Pancreas (tissue), 10 donors: Measurements from ENCODE around the gene ADNP. TPM values are rescaled to one million over a fixed set of nuclear protein-coding genes. Genes with fewer than 3 reads are reported as not detected.
A peak's percentile ranks its signal among the peaks of the same experiment; 100 is the strongest.

Source experiments
- ATAC-seq, 4 donors: fragments of 200-7000 bp; cut with Tn5 transposase; one replicate each; pipeline versions ENCODE4 v1.8.0 to v1.9.1; 2020; ENCODE audit warnings: mild to moderate bottlenecking in 4 of 4, moderate library complexity in 4 of 4
- DNase-seq, 6 donors: peaks; one replicate each; pipeline ENCODE4 v3.0.0-alpha.2; 2020
- FAIRE-seq: peaks from 2 replicates; lab custom pipeline; 2012; peaks lifted over from hg19 to GRCh38; lab: Jason Lieb, UNC
- H3K27ac ChIP-seq, 4 donors: fragments of 200-600 bp; sonication (generic); 1 replicate in 3 of 4; 2 replicates in 1 of 4; pipeline versions ENCODE4 v1.5.0 to v1.8.0; 2020
- H3K27me3 ChIP-seq, 4 donors: fragments of 200-600 bp; one replicate each; pipeline ENCODE4 v1.8.0; 2021
- H3K36me3 ChIP-seq, 3 donors: fragments of 200-600 bp; sonication (generic) in 1 of 3; one replicate each; pipeline versions ENCODE4 v1.5.0 to v1.8.0; 2020 to 2021
- H3K4me1 ChIP-seq, 3 donors: fragments of 200-600 bp; one replicate each; pipeline ENCODE4 v1.8.0; 2021
- H3K4me3 ChIP-seq, 4 donors: fragments of 200-600 bp; sonication (generic) in 2 of 4; one replicate each; pipeline versions ENCODE4 v1.5.0 to v1.8.0; 2020 to 2021
- H3K9me3 ChIP-seq, 4 donors: fragments of 200-600 bp; one replicate each; pipeline ENCODE4 v1.8.0; 2021
- CTCF ChIP-seq, 4 donors: fragments of 200-600 bp; sonication (generic) in 3 of 4; IDR thresholded peaks; one replicate each; pipeline versions ENCODE4 v1.5.0 to v1.8.0; 2021; ENCODE audit warnings: antibody characterized with exemption in 4 of 4
- WGBS, 2 donors: extraction: QIAGEN DNeasy Blood & Tissue Kit; methylation state at CpG; one replicate each; pipeline ENCODE4 v1.1.7; 2013; 5-methylcytosine and 5-hydroxymethylcytosine counted together
- intact Hi-C, 3 donors: fragments of 100-400 bp; cut with DNase I; formaldehyde crosslinking; loops; one replicate each; pipeline versions ENCODE4 v1.11.1 to v1.14.2; 2022
- polyA plus RNA-seq, 2 donors: library from polyadenylated mRNA; stranded (reverse); fragments of 200-250 nt; gene quantifications; one replicate each; pipeline ENCODE4 v1.2.3, GENCODE V29; 2013
- total RNA-seq, 6 donors: library from RNA; stranded (reverse); fragmentation: NEBNext Ultra II Directional in 4 of 6; extraction: Animal tissue kit (Norgen Biotek cat#: 25700) in 4 of 6; gene quantifications; one replicate each; pipeline versions ENCODE4 v1.2.1 to v1.2.4, GENCODE V29; 2021 to 2023
- donor health status: healthy with polysubstance abuse.
- donor health status: DM: no; HTN: no; CAD: no; lungs with moderate emphysema.
- donor health status: DM: no; HTN: no; CAD: no.
- donor health status: control.
- donor health status: control.
- donor health status: Bipolar disorder and iron deficiency.
- donor health status: DM: yes; HTN: yes; CAD: no.
- donor health status: DM: no; HTN: no; CAD: no.
- donor health status: DM: no; HTN: no; CAD: no.
- donor health status: DM: yes; HTN: yes; CAD: no.

ADNP gene
- total and polyA plus RNA-seq, 8 donors = 17.8 to 33.8 (median 20.5) TPM

GRCh38 chr20:50872560-50873425 lies 58.4 kb downstream of the ADNP start:
- ATAC-seq = no peak
- intact Hi-C loops = no loop called here
- no peak for FAIRE-seq
- Histone ChIP-seq H3K4me1 (no peaks in the 10 kb centered on the region), H3K9me3 (no peaks in the 10 kb centered on the region), H3K27ac (no peak overlapping the region), H3K27me3 (no peaks in the 10 kb centered on the region), H3K4me3 (no peak overlapping the region), H3K36me3 (no peaks in the 10 kb centered on the region)
- 86 to 87% methylated on average over 16 of the region's 16 CpGs for WGBS, 2 donors
- peak in 1 of 6 donors; percentile 9 for DNase-seq
- no peak for TF ChIP-seq CTCF (IDR thresholded peaks at IDR 0.05)

- Histone ChIP-seq H3K36me3 (no peaks in the 10 kb centered on the region), H3K9me3 (no peaks in the 10 kb centered on the region), H3K4me1 (no peaks in the 10 kb centered on the region), H3K27ac (no peak overlapping the region), H3K4me3 (no peak overlapping the region), H3K27me3 (no peaks in the 10 kb centered on the region)
- 86 to 88% methylated on average over 19 of the region's 19 CpGs for WGBS, 2 donors
- TF ChIP-seq CTCF (IDR thresholded peaks at IDR 0.05) = no peak
- FAIRE-seq = no peak
- intact Hi-C loops = no loop called here
- peak in 1 of 6 donors; percentile 45 for DNase-seq
- no peak for ATAC-seq
Measured at GRCh38 chr20:50870561-50871161, 60.6 kb downstream of the ADNP start.

GRCh38 chr20:50868509-50869495 lies 62.4 kb downstream of the ADNP start:
- peak in 1 of 4 donors; percentile 25 for ATAC-seq

GRCh38 chr20:50867805-50868204 lies 63.4 kb downstream of the ADNP start:
- 84 to 89% methylated on average over 6 of the region's 6 CpGs for WGBS, 2 donors
- intact Hi-C loops = no loop called here
- H3K4me3 ChIP-seq = no peak overlapping the region
- ATAC-seq (no peak), DNase-seq (peak in 1 of 6 donors; percentile 6), FAIRE-seq (no peak)
- no peaks in the 10 kb centered on the region for H3K4me1 ChIP-seq
- TF ChIP-seq CTCF (IDR thresholded peaks at IDR 0.05) = no peak
- no peak overlapping the region for H3K27ac ChIP-seq
- no peaks in the 10 kb centered on the region for H3K27me3 ChIP-seq
- no peaks in the 10 kb centered on the region for H3K9me3 ChIP-seq
- H3K36me3 ChIP-seq = no peaks in the 10 kb centered on the region

More at GRCh38 chr20:50868509-50869495, 62.4 kb downstream of the ADNP start:
- no peak overlapping the region for H3K4me3 ChIP-seq
- 82 to 87% methylated on average over 11 of the region's 11 CpGs for WGBS, 2 donors
- TF ChIP-seq CTCF (IDR thresholded peaks at IDR 0.05) = no peak
- DNase-seq (peak in 1 of 6 donors; percentile 40), FAIRE-seq (no peak)
- no peaks in the 10 kb centered on the region for H3K4me1 ChIP-seq
- H3K27ac ChIP-seq = no peak overlapping the region
- no peaks in the 10 kb centered on the region for H3K27me3 ChIP-seq
- intact Hi-C loops = no loop called here
- H3K9me3 ChIP-seq = no peaks in the 10 kb centered on the region
- no peaks in the 10 kb centered on the region for H3K36me3 ChIP-seq
